Caco-2 (cell line): ENCODE data around the gene TGM6. TPM values are rescaled to one million over a fixed set of nuclear protein-coding genes. Genes with fewer than 3 reads are reported as not detected.

ENCODE experiments used
- BruUV-seq: library from RNA; stranded (reverse); fragments of 400-500 nt; replicated peaks from 2 replicates; lab custom pipeline; 2021; lab: Mats Ljungman, UMichigan
- CTCF ChIA-PET: fragments of 300-600 bp; sonication (Branson Sonifier 250); formaldehyde crosslinking; loops from one replicate; lab custom pipeline; 2022; ENCODE audit warnings: antibody characterized with exemption; lab: Charles Lee
- POLR2A ChIA-PET: fragments of 300-600 bp; sonication (Branson Sonifier 250); formaldehyde crosslinking; loops from one replicate; lab custom pipeline; 2022; ENCODE audit warnings: antibody characterized with exemption; lab: Charles Lee
- DNase-seq, 2 experiments: peaks; one replicate each; pipeline versions ENCODE4 v3.0.0 to v3.0.0-alpha.2; 2020 to 2022
- H3K27me3 ChIP-seq: replicated peaks from 2 replicates; pipeline ENCODE4 v1.6.0; 2011; ENCODE audit warnings: low read length; ENCODE audit not compliant: control insufficient read depth, insufficient read depth
- H3K36me3 ChIP-seq: 2 replicates; pipeline ENCODE4 v1.5.1; 2011; ENCODE audit warnings: low read length; ENCODE audit not compliant: control insufficient read depth, insufficient read depth
- H3K4me1 ChIP-seq: fragments of 250-450 bp; sonication (Bioruptor Pico); 2 replicates; pipeline ENCODE4 v1.5.1; 2020; ENCODE audit warnings: mild to moderate bottlenecking
- H3K4me3 ChIP-seq: 2 replicates; pipeline ENCODE4 v1.5.1; 2011; ENCODE audit warnings: low read depth, mild to moderate bottlenecking, control low read depth, low read length
- H3K9me3 ChIP-seq: fragments of 250-450 bp; sonication (Bioruptor Pico); 2 replicates; pipeline ENCODE4 v1.5.1; 2020; ENCODE audit warnings: mild to moderate bottlenecking, moderate library complexity
- H3K27ac Mint-ChIP-seq: one replicate; pipeline ENCODE4 v1.8.0; 2022; ENCODE audit warnings: mixed read lengths; ENCODE audit not compliant: unreplicated experiment
- H3K27me3 Mint-ChIP-seq: one replicate; pipeline ENCODE4 v1.8.0; 2022; ENCODE audit warnings: mixed read lengths; ENCODE audit not compliant: insufficient read depth, unreplicated experiment
- H3K36me3 Mint-ChIP-seq: one replicate; pipeline ENCODE4 v1.8.0; 2022; ENCODE audit warnings: mild to moderate bottlenecking, mixed read lengths; ENCODE audit not compliant: insufficient read depth, unreplicated experiment
- H3K4me1 Mint-ChIP-seq: one replicate; pipeline ENCODE4 v1.8.0; 2022; ENCODE audit warnings: low read depth, mixed read lengths; ENCODE audit not compliant: unreplicated experiment
- H3K4me3 Mint-ChIP-seq: one replicate; pipeline ENCODE4 v1.8.0; 2022; ENCODE audit warnings: mild to moderate bottlenecking, moderate library complexity, mixed read lengths; ENCODE audit not compliant: unreplicated experiment
- H3K9me3 Mint-ChIP-seq: one replicate; pipeline ENCODE4 v1.8.0; 2022; ENCODE audit warnings: mixed read lengths; ENCODE audit not compliant: unreplicated experiment
- intact Hi-C: fragments of 100-400 bp; cut with micrococcal nuclease; formaldehyde crosslinking; loops from one replicate; pipeline ENCODE4 v1.10.0; 2022; ENCODE audit not compliant: unreplicated experiment
- total RNA-seq: library from RNA; stranded (reverse); gene quantifications from 2 replicates; pipeline ENCODE4 v1.2.3, GENCODE V29; 2022
- TF ChIP-seq, protein P1 (sequence below), 2 experiments: fragments of 200-600 bp in 1 of 2; IDR thresholded peaks; 1 replicate in 1 of 2; 2 replicates in 1 of 2; pipeline versions ENCODE4 v1.5.1 to v1.8.0; 2011 to 2022; ENCODE audit warnings: antibody characterized with exemption in 1 of 2, control low read depth in 1 of 2, inconsistent platforms in 1 of 2, low read depth in 1 of 2, low read length in 1 of 2, mild to moderate bottlenecking in 1 of 2, moderate library complexity in 1 of 2; ENCODE audit not compliant: insufficient read depth in 1 of 2, severe bottlenecking in 1 of 2, unreplicated experiment in 1 of 2

The TGM6 gene
- total RNA-seq, 1 experiment from 2014 or later, result not detected

DNA sequence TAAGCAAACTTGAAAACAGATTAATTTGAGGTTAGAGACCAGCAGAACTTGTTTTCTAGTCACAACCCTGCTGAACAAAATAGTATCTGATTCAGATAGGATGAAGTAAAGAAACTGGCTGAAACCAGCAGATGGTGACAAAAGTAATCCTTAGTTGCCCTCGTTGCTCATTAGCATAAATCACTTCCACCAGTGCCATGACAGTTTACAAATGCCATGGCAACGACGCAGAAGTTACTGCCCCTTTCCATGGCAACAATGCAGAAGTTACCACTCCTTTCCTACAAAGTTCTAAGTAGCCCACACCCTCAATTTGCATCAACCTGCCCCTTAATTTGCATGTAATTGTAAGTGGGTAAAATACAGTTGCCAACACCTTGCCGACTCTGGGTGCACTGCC lies 66.1 kb downstream of the TGM6 start:
- intact Hi-C loops, result no loop called here
- H3K9me3 Mint-ChIP-seq, result no peaks in the 10 kb centered on the region
- H3K4me1 ChIP-seq, result no peaks in the 10 kb centered on the region
- no peaks in the 10 kb centered on the region for H3K9me3 ChIP-seq
- TF ChIP-seq, protein P1, sequence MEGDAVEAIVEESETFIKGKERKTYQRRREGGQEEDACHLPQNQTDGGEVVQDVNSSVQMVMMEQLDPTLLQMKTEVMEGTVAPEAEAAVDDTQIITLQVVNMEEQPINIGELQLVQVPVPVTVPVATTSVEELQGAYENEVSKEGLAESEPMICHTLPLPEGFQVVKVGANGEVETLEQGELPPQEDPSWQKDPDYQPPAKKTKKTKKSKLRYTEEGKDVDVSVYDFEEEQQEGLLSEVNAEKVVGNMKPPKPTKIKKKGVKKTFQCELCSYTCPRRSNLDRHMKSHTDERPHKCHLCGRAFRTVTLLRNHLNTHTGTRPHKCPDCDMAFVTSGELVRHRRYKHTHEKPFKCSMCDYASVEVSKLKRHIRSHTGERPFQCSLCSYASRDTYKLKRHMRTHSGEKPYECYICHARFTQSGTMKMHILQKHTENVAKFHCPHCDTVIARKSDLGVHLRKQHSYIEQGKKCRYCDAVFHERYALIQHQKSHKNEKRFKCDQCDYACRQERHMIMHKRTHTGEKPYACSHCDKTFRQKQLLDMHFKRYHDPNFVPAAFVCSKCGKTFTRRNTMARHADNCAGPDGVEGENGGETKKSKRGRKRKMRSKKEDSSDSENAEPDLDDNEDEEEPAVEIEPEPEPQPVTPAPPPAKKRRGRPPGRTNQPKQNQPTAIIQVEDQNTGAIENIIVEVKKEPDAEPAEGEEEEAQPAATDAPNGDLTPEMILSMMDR (IDR thresholded peaks at IDR 0.05; ENCODE audit: insufficient read depth in 1 of 2, low read depth in 1 of 2, low read length in 1 of 2, severe bottlenecking in 1 of 2, unreplicated experiment in 1 of 2), result no peak
- H3K27me3 ChIP-seq, result no peaks in the 10 kb centered on the region
- POLR2A ChIA-PET, result no interaction called here
- no peak overlapping the region for H3K4me3 ChIP-seq
- no peak overlapping the region for H3K4me3 Mint-ChIP-seq
- peaks cover 11% of the 10 kb centered on the region for H3K27me3 Mint-ChIP-seq
- no peaks in the 10 kb centered on the region for H3K4me1 Mint-ChIP-seq
- H3K36me3 ChIP-seq, result no peaks in the 10 kb centered on the region
- DNase-seq, result no peak
- no TSS peak for BruUV-seq
- CTCF ChIA-PET, result no interaction called here
- no peaks in the 10 kb centered on the region for H3K36me3 Mint-ChIP-seq
- no peak overlapping the region for H3K27ac Mint-ChIP-seq

DNA sequence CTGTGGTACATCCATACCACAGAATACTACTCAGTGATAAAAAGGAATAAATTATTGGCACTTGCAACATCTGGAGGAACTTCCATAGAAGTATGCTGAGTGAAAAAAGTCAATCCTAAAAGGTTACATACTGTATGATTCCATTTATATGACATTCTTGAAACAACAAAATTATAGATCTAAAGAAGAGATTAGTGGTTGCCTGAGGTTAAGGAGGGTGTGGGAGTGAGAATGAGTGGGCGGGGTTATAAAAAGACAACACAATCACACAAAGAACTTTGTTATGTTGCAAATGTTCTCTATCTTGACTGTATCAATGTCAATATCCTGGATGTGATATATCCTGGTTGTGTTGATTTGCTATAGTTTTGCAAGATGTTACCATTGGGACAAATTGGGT lies 68.7 kb downstream of the TGM6 start:
- H3K36me3 Mint-ChIP-seq, result no peaks in the 10 kb centered on the region
- BruUV-seq, result no TSS peak
- no peak for DNase-seq
- ChIA-PET POLR2A (no interaction called here), CTCF (no interaction called here)
- H3K9me3 Mint-ChIP-seq, result no peaks in the 10 kb centered on the region
- H3K27ac Mint-ChIP-seq, result no peak overlapping the region
- no peaks in the 10 kb centered on the region for H3K4me1 Mint-ChIP-seq
- no peaks in the 10 kb centered on the region for H3K27me3 ChIP-seq
- no peak overlapping the region for H3K4me3 ChIP-seq
- H3K9me3 ChIP-seq, result no peaks in the 10 kb centered on the region
- H3K27me3 Mint-ChIP-seq, result peaks cover 11% of the 10 kb centered on the region
- intact Hi-C loops, result no loop called here
- H3K4me3 Mint-ChIP-seq, result no peak overlapping the region
- H3K4me1 ChIP-seq, result no peaks in the 10 kb centered on the region
- H3K36me3 ChIP-seq, result no peaks in the 10 kb centered on the region
- TF ChIP-seq, protein P1 (IDR thresholded peaks at IDR 0.05; ENCODE audit: insufficient read depth in 1 of 2, low read depth in 1 of 2, low read length in 1 of 2, severe bottlenecking in 1 of 2, unreplicated experiment in 1 of 2), result no peak

DNA sequence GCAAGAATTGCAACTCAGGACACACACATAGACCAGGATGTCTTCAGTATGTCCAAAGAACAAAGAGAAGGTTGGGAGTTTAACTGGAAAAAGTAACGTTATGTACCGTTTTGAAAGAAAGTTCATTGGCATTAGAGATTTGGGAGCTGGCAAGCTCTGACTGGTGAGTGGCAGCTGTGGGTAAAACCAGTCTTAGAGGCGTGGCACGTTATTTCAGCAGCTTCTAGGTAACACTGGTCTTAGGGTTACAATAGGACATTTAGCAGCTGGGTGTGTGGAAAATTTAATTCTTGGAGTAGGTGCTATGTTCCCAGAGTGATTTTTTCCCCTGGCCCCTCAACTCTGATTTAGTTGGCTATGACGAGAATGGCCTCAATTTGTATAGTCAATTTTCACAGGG lies 70.7 kb downstream of the TGM6 start:
- DNase-seq, result no peak
- Mint-ChIP-seq H3K9me3 (no peaks in the 10 kb centered on the region), H3K4me1 (no peaks in the 10 kb centered on the region), H3K27me3 (peaks cover 8% of the 10 kb centered on the region), H3K27ac (no peak overlapping the region), H3K4me3 (no peak overlapping the region), H3K36me3 (no peaks in the 10 kb centered on the region)
- intact Hi-C loops, result no loop called here
- TF ChIP-seq, protein P1 (IDR thresholded peaks at IDR 0.05; ENCODE audit: insufficient read depth in 1 of 2, low read depth in 1 of 2, low read length in 1 of 2, severe bottlenecking in 1 of 2, unreplicated experiment in 1 of 2), result no peak
- no TSS peak for BruUV-seq
- Histone ChIP-seq H3K4me3 (no peak overlapping the region), H3K36me3 (no peaks in the 10 kb centered on the region), H3K4me1 (no peaks in the 10 kb centered on the region), H3K9me3 (no peaks in the 10 kb centered on the region), H3K27me3 (no peaks in the 10 kb centered on the region)
- CTCF ChIA-PET, result interaction anchor here (0.7 to 3.4 kb wide), 3 partner anchors 64 to 488 kb away, joined by 3 to 33 read pairs (median 11); no protein-coding TSS in a partner anchor
- POLR2A ChIA-PET, result no interaction called here
